Fibroblast of lung (primary cell): ENCODE data around the gene RIN1. TPM values are rescaled to one million over a fixed set of nuclear protein-coding genes. Genes with fewer than 3 reads are reported as not detected.

Source experiments
- DNase-seq, 2 donors: peaks; one replicate each; pipeline versions ENCODE4 v3.0.0 to v3.0.0-alpha.2; 2010; ENCODE audit warnings: low read depth in 2 of 2
- H2AFZ ChIP-seq: 2 replicates; pipeline ENCODE4 v1.5.1; 2012; ENCODE audit warnings: low read length, control low read depth, inconsistent platforms
- H3K27ac ChIP-seq: 2 replicates; pipeline ENCODE4 v1.5.1; 2011; ENCODE audit warnings: low read length, control low read depth; ENCODE audit not compliant: insufficient read depth
- H3K27me3 ChIP-seq: 2 replicates; pipeline ENCODE4 v1.5.1; 2011; ENCODE audit warnings: mild to moderate bottlenecking, low read length; ENCODE audit not compliant: control insufficient read depth, insufficient read depth
- H3K36me3 ChIP-seq: 2 replicates; pipeline ENCODE4 v1.5.1; 2011; ENCODE audit warnings: low read length; ENCODE audit not compliant: control insufficient read depth, insufficient read depth
- H3K4me1 ChIP-seq: 2 replicates; pipeline ENCODE4 v1.5.1; 2011; ENCODE audit warnings: low read length; ENCODE audit not compliant: control insufficient read depth, insufficient read depth; ENCODE audit errors: extremely low read depth
- H3K4me2 ChIP-seq: 2 replicates; pipeline ENCODE4 v1.5.1; 2011; ENCODE audit warnings: low read length, control low read depth; ENCODE audit not compliant: insufficient read depth; ENCODE audit errors: extremely low read depth
- H3K4me3 ChIP-seq, 4 experiments: fragments of 200-600 bp in 1 of 4; sonication (generic) in 1 of 4; replicated peaks in 1 of 4; 2 replicates each; pipeline ENCODE4 v1.5.1; 2011 to 2016; ENCODE audit warnings: low read length in 4 of 4, low read depth in 3 of 4, mild to moderate bottlenecking in 3 of 4, control low read depth in 2 of 4, inconsistent platforms in 1 of 4, mixed read lengths in 1 of 4; ENCODE audit not compliant: insufficient read depth in 1 of 4; ENCODE audit errors: control extremely low read depth in 1 of 4
- H3K79me2 ChIP-seq: 2 replicates; pipeline ENCODE4 v1.5.1; 2012; ENCODE audit warnings: mild to moderate bottlenecking, low read length, inconsistent platforms; ENCODE audit not compliant: control insufficient read depth, insufficient read depth
- H3K9ac ChIP-seq: 2 replicates; pipeline ENCODE4 v1.5.1; 2011; ENCODE audit warnings: mild to moderate bottlenecking, low read length, control low read depth; ENCODE audit not compliant: insufficient read depth
- H3K9me3 ChIP-seq: 2 replicates; pipeline ENCODE4 v1.5.1; 2012; ENCODE audit warnings: low read depth, low read length; ENCODE audit not compliant: control insufficient read depth, insufficient read depth
- H4K20me1 ChIP-seq: 2 replicates; pipeline ENCODE4 v1.5.1; 2011; ENCODE audit warnings: low read length; ENCODE audit not compliant: control insufficient read depth, insufficient read depth; ENCODE audit errors: extremely low read depth
- EZH2 ChIP-seq: IDR thresholded peaks from 2 replicates; pipeline ENCODE4 v1.5.1; 2012; ENCODE audit warnings: low read length, control low read depth, mild to moderate bottlenecking; ENCODE audit errors: missing control alignments
- polyA plus RNA-seq, 2 donors: library from polyadenylated mRNA; depleted of rRNA in 1 of 2; stranded (reverse) in 1 of 2; unstranded in 1 of 2; fragments of >200 nt; gene quantifications; 2 replicates each; pipeline ENCODE4 v1.2.1, GENCODE V29; 2011 to 2012; ENCODE audit warnings: missing spikeins in 1 of 2
- total RNA-seq: library from RNA; depleted of rRNA; stranded (reverse); fragments of >200 nt; gene quantifications from 2 replicates; pipeline ENCODE4 v1.2.1, GENCODE V29; 2014
- TF ChIP-seq, protein P1 (sequence below), 2 donors: IDR thresholded peaks in 1 of 2; conservative IDR thresholded peaks in 1 of 2; 1 replicate in 1 of 2; 2 replicates in 1 of 2; pipeline ENCODE4 v1.5.1; 2011 to 2012; ENCODE audit warnings: low read length in 2 of 2, control low read depth in 1 of 2, inconsistent platforms in 1 of 2, low read depth in 1 of 2, mild to moderate bottlenecking in 1 of 2

The RIN1 gene
- total and polyA plus RNA-seq, 2 donors (not counting 1 experiment from before 2014, with no cell fraction given), result 6.3 to 22.1 TPM

DNA sequence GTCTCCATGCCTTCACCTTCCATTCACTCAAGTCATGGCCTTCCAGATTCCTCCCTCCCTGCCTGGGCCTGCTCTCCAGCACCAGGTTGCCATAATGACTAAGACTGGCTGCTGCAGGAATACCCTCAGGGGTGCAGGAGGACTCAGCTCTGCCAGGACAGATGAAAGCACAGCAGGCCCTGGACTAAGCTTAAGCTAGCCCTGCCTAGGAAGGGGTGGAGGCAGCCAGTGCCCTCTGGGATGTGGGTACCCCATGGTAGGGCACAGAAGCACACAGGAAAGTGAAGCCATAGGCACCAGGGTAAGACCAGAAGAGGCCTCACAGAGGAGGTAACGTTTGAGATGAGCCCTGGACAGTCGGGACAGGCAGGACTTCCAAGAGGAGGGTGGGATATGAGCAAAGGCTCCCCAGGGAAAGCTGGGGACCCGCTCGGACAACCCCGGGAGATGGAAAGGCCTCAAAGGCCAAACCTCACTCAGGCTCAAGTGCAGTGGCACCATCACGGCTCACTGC, 3.0 kb upstream of the RIN1 start:
- no peak overlapping the region for H2AFZ ChIP-seq
- TF ChIP-seq, protein P1, sequence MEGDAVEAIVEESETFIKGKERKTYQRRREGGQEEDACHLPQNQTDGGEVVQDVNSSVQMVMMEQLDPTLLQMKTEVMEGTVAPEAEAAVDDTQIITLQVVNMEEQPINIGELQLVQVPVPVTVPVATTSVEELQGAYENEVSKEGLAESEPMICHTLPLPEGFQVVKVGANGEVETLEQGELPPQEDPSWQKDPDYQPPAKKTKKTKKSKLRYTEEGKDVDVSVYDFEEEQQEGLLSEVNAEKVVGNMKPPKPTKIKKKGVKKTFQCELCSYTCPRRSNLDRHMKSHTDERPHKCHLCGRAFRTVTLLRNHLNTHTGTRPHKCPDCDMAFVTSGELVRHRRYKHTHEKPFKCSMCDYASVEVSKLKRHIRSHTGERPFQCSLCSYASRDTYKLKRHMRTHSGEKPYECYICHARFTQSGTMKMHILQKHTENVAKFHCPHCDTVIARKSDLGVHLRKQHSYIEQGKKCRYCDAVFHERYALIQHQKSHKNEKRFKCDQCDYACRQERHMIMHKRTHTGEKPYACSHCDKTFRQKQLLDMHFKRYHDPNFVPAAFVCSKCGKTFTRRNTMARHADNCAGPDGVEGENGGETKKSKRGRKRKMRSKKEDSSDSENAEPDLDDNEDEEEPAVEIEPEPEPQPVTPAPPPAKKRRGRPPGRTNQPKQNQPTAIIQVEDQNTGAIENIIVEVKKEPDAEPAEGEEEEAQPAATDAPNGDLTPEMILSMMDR (conservative IDR thresholded peaks at IDR 0.05 in 1 of 2, IDR thresholded peaks at IDR 0.05 in 1 of 2; ENCODE audit: low read depth in 1 of 2, low read length in 2 of 2), result no peak
- no peak for TF ChIP-seq EZH2

DNA sequence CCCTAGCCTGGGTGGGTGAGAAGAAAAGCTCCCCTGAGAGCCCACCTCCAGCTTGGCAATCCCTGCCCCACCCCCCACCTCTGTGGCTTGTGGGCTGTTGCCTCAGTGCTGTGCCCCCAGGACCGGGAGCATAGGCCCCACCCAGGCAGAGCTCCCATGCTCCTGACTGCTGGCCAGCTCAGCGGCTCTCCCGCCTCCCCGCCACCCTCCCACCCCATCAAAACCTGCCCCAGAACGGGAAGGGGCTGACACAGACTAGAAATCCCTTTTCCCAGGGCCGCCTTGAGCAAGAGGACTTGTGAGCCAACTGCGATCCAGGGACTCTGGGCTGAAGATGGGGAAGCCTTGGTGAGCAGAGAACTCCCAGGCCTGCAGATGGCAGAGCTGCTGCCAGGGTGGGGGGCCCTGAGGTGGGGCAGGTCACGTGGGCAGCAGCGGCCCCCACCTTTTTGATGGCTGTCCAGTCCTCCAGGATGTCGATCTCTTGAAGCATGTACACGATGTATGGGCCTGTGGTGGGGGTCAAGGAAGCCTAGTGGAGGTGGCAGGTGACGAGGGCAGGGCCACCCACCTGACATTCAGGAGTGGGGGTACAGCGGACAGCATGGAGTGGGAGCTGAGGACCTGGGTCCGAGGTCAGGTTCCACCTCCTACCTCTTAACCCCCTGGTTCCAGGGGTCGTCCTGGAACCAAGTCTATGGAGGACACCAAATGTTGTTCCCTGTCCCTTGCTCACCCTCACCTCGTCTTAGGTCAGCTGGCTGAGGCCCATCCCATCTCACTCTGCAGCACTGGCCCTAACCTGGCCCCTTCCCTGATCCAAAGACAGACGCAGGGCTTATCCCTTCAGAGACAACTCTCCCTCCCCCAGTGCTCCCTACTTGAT, 2.3 kb upstream of the RIN1 start:
- peaks cover 41% of the 10 kb centered on the region for H3K36me3 ChIP-seq

More for the DNA sequence above, 3.0 kb upstream of the RIN1 start:
- Histone ChIP-seq H3K9ac (no peak overlapping the region), H3K27me3 (no peaks in the 10 kb centered on the region), H3K36me3 (peaks cover 34% of the 10 kb centered on the region), H3K4me2 (no peak overlapping the region), H3K9me3 (no peaks in the 10 kb centered on the region), H3K79me2 (peaks cover 36% of the 10 kb centered on the region), H3K4me3 (no peak overlapping the region), H3K27ac (peak overlapping the region; percentile 32), H3K4me1 (peaks cover 41% of the 10 kb centered on the region), H4K20me1 (no peaks in the 10 kb centered on the region)
- no peak for DNase-seq

More for the DNA sequence above, 2.3 kb upstream of the RIN1 start:
- Histone ChIP-seq H3K4me1 (peaks cover 38% of the 10 kb centered on the region), H3K27me3 (no peaks in the 10 kb centered on the region), H3K4me2 (no peak overlapping the region), H3K79me2 (peaks cover 36% of the 10 kb centered on the region), H3K9me3 (no peaks in the 10 kb centered on the region), H4K20me1 (no peaks in the 10 kb centered on the region), H3K4me3 (no peak overlapping the region), H3K27ac (peak overlapping the region; percentile 100), H2AFZ (no peak overlapping the region), H3K9ac (no peak overlapping the region)
- TF ChIP-seq, protein P1 (conservative IDR thresholded peaks at IDR 0.05 in 1 of 2, IDR thresholded peaks at IDR 0.05 in 1 of 2; ENCODE audit: low read depth in 1 of 2, low read length in 2 of 2), result no peak
- DNase-seq, result no peak
